CD14-positive monocyte (primary cell): Measurements from ENCODE around the gene CFAP70. TPM values are rescaled to one million over a fixed set of nuclear protein-coding genes. Genes with fewer than 3 reads are reported as not detected.

Source experiments
- DNase-seq, 3 donors: peaks; one replicate each; pipeline ENCODE4 v3.0.0-alpha.2; 2011 to 2022
- H2AFZ ChIP-seq: 2 replicates; pipeline ENCODE4 v1.6.0; 2012; ENCODE audit warnings: mild to moderate bottlenecking, low read depth, low read length, inconsistent platforms; ENCODE audit not compliant: insufficient read depth, poor library complexity, severe bottlenecking
- H3K27ac ChIP-seq, 2 donors: 1 replicate in 1 of 2; 2 replicates in 1 of 2; pipeline ENCODE4 v1.5.1; 2012 to 2013; ENCODE audit warnings: low read length in 2 of 2, control low read depth in 1 of 2, inconsistent platforms in 1 of 2, low read depth in 1 of 2, mild to moderate bottlenecking in 1 of 2
- H3K27me3 ChIP-seq, 2 donors: one replicate each; pipeline versions ENCODE4 v1.6.0 to v1.6.1; 2011 to 2013; ENCODE audit warnings: low read length in 2 of 2; ENCODE audit not compliant: control insufficient read depth in 2 of 2, insufficient read depth in 2 of 2
- H3K36me3 ChIP-seq, 2 donors: replicated peaks in 1 of 2; 1 replicate in 1 of 2; 2 replicates in 1 of 2; pipeline versions ENCODE4 v1.5.1 to v1.6.1; 2012 to 2013; ENCODE audit warnings: low read length in 2 of 2, control low read depth in 1 of 2, inconsistent platforms in 1 of 2, mild to moderate bottlenecking in 1 of 2; ENCODE audit not compliant: insufficient read depth in 2 of 2, control insufficient read depth in 1 of 2
- H3K4me1 ChIP-seq, 2 donors: 1 replicate in 1 of 2; 2 replicates in 1 of 2; pipeline versions ENCODE4 v1.5.1 to v1.6.1; 2012 to 2013; ENCODE audit warnings: low read length in 2 of 2, control low read depth in 1 of 2, inconsistent platforms in 1 of 2, mild to moderate bottlenecking in 1 of 2, moderate library complexity in 1 of 2; ENCODE audit not compliant: insufficient read depth in 2 of 2, control insufficient read depth in 1 of 2
- H3K4me2 ChIP-seq: replicated peaks from 2 replicates; pipeline ENCODE3; 2012; ENCODE audit warnings: low read length, moderate library complexity, mild to moderate bottlenecking; ENCODE audit not compliant: poor library complexity, severe bottlenecking; ENCODE audit errors: extremely low read depth
- H3K4me3 ChIP-seq, 3 experiments: fragments of 200-600 bp in 1 of 3; sonication (generic) in 1 of 3; replicated peaks in 1 of 3; 1 replicate in 2 of 3; 2 replicates in 1 of 3; pipeline ENCODE4 v1.5.1; 2011 to 2013; ENCODE audit warnings: low read length in 3 of 3, mild to moderate bottlenecking in 3 of 3, control low read depth in 2 of 3, low read depth in 2 of 3, inconsistent platforms in 1 of 3, moderate library complexity in 1 of 3
- H3K79me2 ChIP-seq: 2 replicates; pipeline ENCODE4 v1.6.0; 2012; ENCODE audit warnings: mild to moderate bottlenecking, control low read depth, inconsistent platforms, low read length, moderate library complexity; ENCODE audit not compliant: insufficient read depth
- H3K9ac ChIP-seq: 2 replicates; pipeline ENCODE4 v1.6.0; 2017; ENCODE audit warnings: low read length, mild to moderate bottlenecking; ENCODE audit not compliant: insufficient read depth, poor library complexity, severe bottlenecking
- H3K9me3 ChIP-seq, 2 donors: replicated peaks in 1 of 2; 1 replicate in 1 of 2; 2 replicates in 1 of 2; pipeline versions ENCODE4 v1.5.1 to v1.6.1; 2012 to 2013; ENCODE audit warnings: low read length in 2 of 2, control low read depth in 1 of 2; ENCODE audit not compliant: control insufficient read depth in 1 of 2, insufficient read depth in 1 of 2
- H4K20me1 ChIP-seq: 2 replicates; pipeline ENCODE4 v1.6.0; 2012; ENCODE audit warnings: mild to moderate bottlenecking, low read length, control low read depth, moderate library complexity; ENCODE audit not compliant: insufficient read depth
- H3K27ac Mint-ChIP-seq, 7 donors: one replicate each; pipeline ENCODE4 v1.8.0; 2020; ENCODE audit warnings: mild to moderate bottlenecking in 7 of 7, mixed read lengths in 7 of 7, moderate library complexity in 6 of 7, inconsistent platforms in 2 of 7
- H3K27me3 Mint-ChIP-seq, 3 donors: one replicate each; pipeline ENCODE4 v1.8.0; 2021 to 2022; ENCODE audit warnings: low read depth in 3 of 3, mild to moderate bottlenecking in 3 of 3, mixed read lengths in 3 of 3, moderate library complexity in 3 of 3, inconsistent platforms in 1 of 3
- H3K36me3 Mint-ChIP-seq, 2 donors: one replicate each; pipeline ENCODE4 v1.8.0; 2020; ENCODE audit warnings: mixed read lengths in 2 of 2, inconsistent platforms in 1 of 2, mild to moderate bottlenecking in 1 of 2
- H3K4me1 Mint-ChIP-seq: one replicate; pipeline ENCODE4 v1.8.0; 2020; ENCODE audit warnings: mild to moderate bottlenecking, mixed read lengths
- H3K4me3 Mint-ChIP-seq, 2 donors: one replicate each; pipeline ENCODE4 v1.8.0; 2020; ENCODE audit warnings: mild to moderate bottlenecking in 2 of 2, mixed read lengths in 2 of 2, moderate library complexity in 1 of 2
- H3K9me3 Mint-ChIP-seq, 7 donors: one replicate each; pipeline ENCODE4 v1.8.0; 2020 to 2022; ENCODE audit warnings: mixed read lengths in 7 of 7, mild to moderate bottlenecking in 6 of 7, moderate library complexity in 6 of 7, inconsistent platforms in 2 of 7
- CTCF ChIP-seq: fragments of 200-600 bp; IDR thresholded peaks from one replicate; pipeline ENCODE4 v1.8.0; 2022; ENCODE audit warnings: antibody characterized with exemption, mild to moderate bottlenecking
- WGBS: methylation state at CpG from one replicate; pipeline ENCODE4 v1.1.5; 2013; ENCODE audit warnings: missing lambda C conversion rate; ENCODE audit not compliant: insufficient coverage; 5-methylcytosine and 5-hydroxymethylcytosine counted together
- intact Hi-C, 2 donors: fragments of 100-400 bp; cut with micrococcal nuclease; formaldehyde crosslinking; loops; one replicate each; pipeline versions ENCODE4 v1.15.0 to v1.15.1; 2023
- polyA plus RNA-seq, 3 donors: library from polyadenylated mRNA; depleted of rRNA in 1 of 3; unstranded in 2 of 3; stranded (reverse) in 1 of 3; fragments of 300-500 nt in 2 of 3; fragments of >200 nt in 1 of 3; fragmentation: Illumina TruSeq in 2 of 3; gene quantifications; 1 replicate in 2 of 3; 2 replicates in 1 of 3; pipeline ENCODE4 v1.2.3, GENCODE V29; 2012 to 2021
- small RNA-seq: library from RNA; depleted of rRNA; stranded (forward); fragments of <200 nt; gene quantifications from one replicate; pipeline ENCODE3, GENCODE V24; 2012; ENCODE audit warnings: low read depth; ENCODE audit not compliant: insufficient read length

CFAP70 gene
- polyA plus RNA-seq, 3 donors: 0.13 to 1.1 TPM; not detected in 1

- intact Hi-C loops: no loop called here
- H3K4me1 ChIP-seq: no peaks in the 10 kb centered on the region
- no peaks in the 10 kb centered on the region for H3K9me3 ChIP-seq
- no peak overlapping the region for H3K9ac ChIP-seq
- Mint-ChIP-seq H3K27me3 (no peaks in the 10 kb centered on the region), H3K27ac (no peak overlapping the region), H3K9me3 (no peaks in the 10 kb centered on the region), H3K4me1 (no peaks in the 10 kb centered on the region), H3K36me3 (peaks cover 21 to 33% of the 10 kb centered on the region in 2 donors), H3K4me3 (no peak overlapping the region)
- H2AFZ ChIP-seq: no peak overlapping the region
- H3K4me3 ChIP-seq: no peak overlapping the region
- H3K36me3 ChIP-seq: peaks cover 9 to 28% of the 10 kb centered on the region in 2 donors
- no peaks in the 10 kb centered on the region for H3K79me2 ChIP-seq
- WGBS: 80% methylated on average over 2 of the region's 3 CpGs
- no peak for DNase-seq
- no peaks in the 10 kb centered on the region for H3K27me3 ChIP-seq
- no peak overlapping the region for H3K4me2 ChIP-seq
- H3K27ac ChIP-seq: no peak overlapping the region
- H4K20me1 ChIP-seq: no peaks in the 10 kb centered on the region
- TF ChIP-seq CTCF: no peak
These were observed 153.6 kb downstream of the CFAP70 start for GRCh38 chr10:73205081-73205480.

Small RNAs within 50 kb of the gene (small RNA-seq; reads per million reads assigned to genes)
- gene RF00019 (not detected), gene RNU6-833P (not detected)

Other genes with a start within 250 kb of the CFAP70 start
- 1 to 10 TPM in 2 of 3 donors, under 1 TPM in 1; 0.69 to 4.5 (median 1.0) TPM for gene NUDT13, start 248.4 kb downstream of the CFAP70 start, polyA plus RNA-seq
- gene ECD, start 190.9 kb downstream of the CFAP70 start, polyA plus RNA-seq: 10 to 100 TPM; 14.1 to 20.2 (median 16.7) TPM
- 10 to 100 TPM in 1 of 3 donors, 1 to 10 TPM in 2; 2.6 to 19.3 (median 2.6) TPM for gene FAM149B1, start 190.7 kb downstream of the CFAP70 start, polyA plus RNA-seq
- 1 to 10 TPM; 2.3 to 7.2 (median 2.4) TPM for gene DNAJC9, start 111.6 kb downstream of the CFAP70 start, polyA plus RNA-seq
- gene MRPS16, start 106.2 kb downstream of the CFAP70 start, polyA plus RNA-seq: 100 to 1,000 TPM in 1 of 3 donors, 10 to 100 TPM in 2; 20.9 to 102 (median 78.6) TPM
- gene ANXA7, start 55.2 kb upstream of the CFAP70 start, polyA plus RNA-seq: 100 to 1,000 TPM in 2 of 3 donors, 10 to 100 TPM in 1; 84.6 to 199 (median 173) TPM
- 1 to 10 TPM in 1 of 3 donors, not detected in 2; 4.9 TPM for gene MSS51, start 74.7 kb upstream of the CFAP70 start, polyA plus RNA-seq
- gene PPP3CB, start 137.2 kb upstream of the CFAP70 start, polyA plus RNA-seq: 10 to 100 TPM in 1 of 3 donors, 1 to 10 TPM in 2; 4.8 to 18.9 (median 6.5) TPM
- 1 to 10 TPM in 1 of 3 donors, under 1 TPM in 2; 0.28 to 2.4 (median 0.55) TPM for gene USP54, start 232.5 kb upstream of the CFAP70 start, polyA plus RNA-seq